NCI-H2107 treated with DMSO at 0.1 percent for 48 hours (cell line): ENCODE measurements around the gene FMN2.
A peak's percentile ranks its signal among the peaks of the same experiment; 100 is the strongest.
"Not testable (repeated sequence)": the region's sequence is repeated elsewhere in the genome, so short reads cannot be mapped to it uniquely, and the experiment has no call there.

ENCODE experiments used
- DNase-seq: peaks from one replicate; lab custom pipeline; 2025; ENCODE audit not compliant: unreplicated experiment; lab: John Stamatoyannopoulos, UW

Gene FMN2

GRCh38 chr1:240415011-240415410 is 323.3 kb downstream of the FMN2 start:
- not testable (repeated sequence) for DNase-seq

DNA sequence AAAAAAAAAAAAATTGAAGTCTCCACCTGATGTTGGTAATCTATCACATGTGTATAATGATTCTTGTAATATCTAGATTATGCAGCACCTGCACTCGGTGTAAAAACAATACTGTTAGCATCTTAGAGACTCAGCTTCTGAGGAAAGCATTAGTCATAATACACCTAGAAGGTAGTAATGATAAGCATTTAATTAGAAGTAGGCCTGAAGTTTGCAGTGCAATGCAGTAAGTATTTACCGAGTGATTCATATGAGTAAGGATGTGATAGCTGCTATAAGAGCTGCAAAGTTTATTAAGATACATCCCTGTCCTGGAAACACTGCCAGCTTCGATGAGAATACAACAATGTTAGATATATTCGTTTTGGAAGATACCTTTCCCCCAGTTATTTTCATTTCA is 323.8 kb downstream of the FMN2 start:
- no peak for DNase-seq

GRCh38 chr1:240417317-240417716 is 325.6 kb downstream of the FMN2 start:
- no peak for DNase-seq

GRCh38 chr1:240420766-240421165 is 329.1 kb downstream of the FMN2 start:
- DNase-seq, result no peak

- DNase-seq, result no peak
Measured at GRCh38 chr1:240423246-240423924, 331.7 kb downstream of the FMN2 start.

DNA sequence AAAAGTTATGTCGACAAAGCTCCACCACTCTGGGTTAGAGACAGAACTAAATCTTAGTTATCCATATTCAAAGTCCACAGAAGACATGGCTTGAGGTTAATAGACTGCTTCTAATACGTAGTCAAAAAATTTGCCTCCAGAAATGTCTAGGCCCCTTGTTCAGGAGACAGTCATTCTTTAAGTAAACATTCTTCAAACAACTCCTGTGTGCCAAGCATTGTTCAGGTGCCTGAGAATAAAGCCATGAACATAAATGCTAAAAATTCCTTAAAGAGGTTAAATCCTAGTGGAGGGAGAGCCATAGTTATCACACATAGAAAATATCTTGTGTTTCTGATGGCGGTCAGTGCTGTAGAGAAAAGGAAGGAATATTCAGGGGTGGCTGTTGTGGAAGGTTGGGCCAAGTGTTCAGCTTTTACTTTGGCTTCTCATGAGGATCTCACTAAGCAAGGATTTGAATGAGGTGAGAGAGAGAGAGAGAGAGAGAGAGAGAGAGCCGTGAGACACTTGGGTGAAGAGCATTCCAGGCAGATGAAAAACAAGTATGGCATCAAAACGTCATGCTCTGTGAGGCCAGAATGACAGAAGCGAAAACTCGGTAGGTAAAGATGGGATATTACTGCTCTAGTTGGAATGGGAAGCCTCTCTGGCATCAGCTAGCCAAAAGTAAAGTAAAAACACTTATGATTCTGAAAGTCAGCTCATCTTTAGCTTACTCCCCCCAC is 333.2 kb downstream of the FMN2 start:
- DNase-seq, result no peak

DNA sequence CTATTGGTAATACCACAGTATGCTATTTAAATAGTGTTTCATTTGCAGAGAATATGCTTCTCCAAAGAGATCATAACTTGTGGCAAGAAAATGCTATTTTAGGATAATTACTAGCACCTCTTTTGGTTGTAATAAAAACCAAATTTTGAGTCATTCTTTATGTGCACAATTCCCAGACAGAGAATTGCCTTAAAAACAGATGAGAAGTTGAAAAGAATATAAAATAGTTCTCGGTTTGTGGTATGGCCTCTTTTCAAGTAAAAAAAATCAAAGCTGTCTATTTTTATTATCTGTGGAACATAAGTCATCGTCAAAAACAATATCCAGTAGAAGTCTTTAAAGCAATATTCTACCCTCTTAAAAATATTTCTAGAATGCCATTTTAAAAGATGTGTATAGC is 334.4 kb downstream of the FMN2 start:
- no peak for DNase-seq

DNA sequence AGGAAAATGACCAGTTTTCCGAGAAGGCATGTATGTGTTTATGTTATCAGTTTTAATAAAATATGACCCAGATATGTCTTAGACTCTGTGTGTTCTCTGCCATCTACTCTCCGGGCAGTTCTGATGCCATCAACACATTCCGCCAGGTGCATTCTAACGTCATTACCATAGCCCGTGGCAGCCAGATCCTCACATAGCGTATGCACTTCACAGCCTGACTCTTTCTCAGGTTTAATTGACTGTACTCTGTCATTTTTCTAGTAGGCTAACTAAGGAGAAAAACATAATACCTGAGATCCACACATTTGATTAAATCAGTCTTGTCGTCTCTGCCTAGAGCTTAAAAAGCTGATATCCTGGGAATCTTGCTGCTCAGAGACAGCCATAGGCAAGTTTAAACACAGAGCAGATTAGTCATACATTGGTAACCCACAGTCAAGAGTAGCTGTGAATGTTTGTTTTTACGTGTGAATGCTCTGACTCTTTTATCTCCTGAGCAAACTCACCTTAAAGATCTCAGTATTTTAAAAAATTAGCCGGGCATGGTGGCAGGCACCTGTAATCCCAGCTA is 344.4 kb downstream of the FMN2 start:
- no peak for DNase-seq

DNA sequence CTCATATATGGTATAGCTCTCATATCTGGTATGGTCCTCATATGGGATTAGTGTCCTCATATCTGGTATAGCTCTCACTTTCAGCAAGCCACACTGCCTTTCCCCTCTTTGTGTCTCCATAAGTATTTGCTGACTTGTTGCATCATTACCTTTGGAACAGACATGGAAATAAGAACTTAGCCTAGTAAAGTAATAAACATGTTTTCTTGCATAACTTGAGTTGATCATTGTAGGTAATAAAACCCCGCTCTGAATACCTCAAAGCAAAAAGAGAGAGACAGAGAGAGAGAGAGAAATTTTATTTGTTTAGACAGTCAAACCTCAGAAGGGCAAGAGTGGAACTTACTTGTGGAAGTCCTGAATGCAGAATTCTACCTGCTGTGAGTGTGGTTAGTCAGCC is 350.0 kb downstream of the FMN2 start:
- no peak for DNase-seq

DNA sequence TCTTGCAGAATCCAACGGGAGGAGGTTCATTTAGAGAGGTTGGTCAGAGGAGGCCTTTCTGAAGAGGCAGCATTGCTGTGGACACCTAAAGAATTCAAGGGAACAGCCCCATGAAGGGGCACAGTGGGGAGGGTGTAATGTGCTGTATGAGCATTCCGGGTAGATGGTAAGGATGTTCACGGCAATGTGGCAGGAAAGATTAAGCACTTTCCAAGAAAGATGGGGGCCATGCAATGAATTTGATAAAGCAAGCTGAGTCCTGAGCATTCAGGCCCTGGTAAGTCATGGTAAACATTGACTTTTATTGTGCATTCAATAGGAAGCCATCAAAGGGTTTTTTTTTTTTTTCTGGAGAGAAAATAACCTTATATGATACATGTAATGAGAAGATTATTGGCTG is 353.7 kb downstream of the FMN2 start:
- DNase-seq, result no peak

- DNase-seq, result no peak
Measured at GRCh38 chr1:240455228-240455821, 363.6 kb downstream of the FMN2 start.

GRCh38 chr1:240457203-240457602 is 365.5 kb downstream of the FMN2 start:
- DNase-seq, result no peak

GRCh38 chr1:240462277-240462676 is 370.6 kb downstream of the FMN2 start:
- no peak for DNase-seq

GRCh38 chr1:240462766-240463395 is 371.2 kb downstream of the FMN2 start:
- peak; percentile 93 for DNase-seq

GRCh38 chr1:240464099-240464498 is 372.4 kb downstream of the FMN2 start:
- DNase-seq, result no peak

DNA sequence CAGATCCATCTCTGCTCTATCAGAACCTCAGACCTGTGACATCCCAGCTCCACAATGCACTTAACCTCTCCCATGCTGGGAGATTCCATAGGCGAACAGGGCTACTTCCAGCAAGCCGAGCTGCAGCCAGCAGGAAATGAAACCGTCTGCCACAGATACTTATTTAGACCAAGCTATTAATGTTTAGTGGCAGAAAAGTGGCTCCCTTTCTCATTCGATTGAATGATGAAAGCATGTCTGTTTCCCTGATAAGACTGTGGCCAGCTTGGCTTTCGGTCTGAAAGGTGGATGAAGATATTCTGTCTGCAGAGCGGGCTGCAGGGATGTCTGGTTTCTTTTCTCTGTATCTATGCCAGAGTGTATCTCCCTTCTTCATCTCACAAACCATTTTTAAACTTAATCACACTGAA is 373.9 kb downstream of the FMN2 start:
- no peak for DNase-seq

GRCh38 chr1:240466509-240466908 is 374.8 kb downstream of the FMN2 start:
- no peak for DNase-seq

GRCh38 chr1:240467895-240468294 is 376.2 kb downstream of the FMN2 start:
- DNase-seq, result no peak

- no peak for DNase-seq
Measured at GRCh38 chr1:240468656-240469055, 377.0 kb downstream of the FMN2 start.

DNA sequence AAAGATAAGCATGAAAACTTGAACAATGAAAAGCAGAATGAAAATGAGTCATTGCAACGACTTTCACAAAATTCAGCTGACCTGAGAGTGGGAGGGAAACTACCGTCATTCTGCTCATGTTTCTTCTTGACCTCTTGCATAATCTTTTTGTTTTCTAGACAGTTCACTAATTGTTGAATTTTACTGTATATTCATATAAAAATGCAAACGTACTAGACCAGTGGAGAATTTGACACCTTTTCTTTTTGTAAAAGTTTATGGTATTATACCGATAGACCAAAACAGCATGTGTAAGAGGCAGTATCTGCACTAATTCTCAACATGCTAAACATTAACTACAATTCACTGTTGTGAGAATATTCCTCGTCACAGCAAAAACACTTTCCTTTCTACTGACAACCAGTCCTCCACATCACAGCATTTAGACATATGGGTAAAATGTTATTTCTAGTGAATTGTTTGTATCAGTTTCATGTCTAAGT is 382.5 kb downstream of the FMN2 start:
- DNase-seq, result no peak

DNA sequence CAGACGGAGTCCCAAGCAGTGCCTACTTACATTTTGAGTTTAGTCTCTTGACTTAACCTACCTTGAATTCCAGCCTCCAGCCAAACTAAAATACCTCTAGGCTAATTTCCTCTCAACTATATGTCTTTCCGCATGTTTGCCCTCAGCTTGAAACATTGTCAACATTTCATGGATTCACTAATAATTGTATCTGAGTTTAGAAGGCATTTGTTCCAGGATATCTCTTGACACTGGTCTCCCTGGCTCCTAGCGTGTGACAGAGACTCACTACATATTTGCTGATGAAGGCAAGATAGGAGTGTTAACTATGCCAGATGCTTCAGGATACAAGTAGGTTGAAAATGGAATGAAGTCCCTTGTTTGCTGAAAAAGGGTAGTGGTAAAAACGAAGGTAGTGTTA is 384.1 kb downstream of the FMN2 start:
- DNase-seq, result no peak
